GM21723 (cell line): ENCODE results near the gene FAM20C.

Source experiments
- ATAC-seq: cut with Tn5 transposase; IDR thresholded peaks from one replicate; pipeline ENCODE4 v1.9.1; 2021; ENCODE audit warnings: mild to moderate bottlenecking, moderate library complexity; ENCODE audit not compliant: unreplicated experiment

The FAM20C gene

DNA sequence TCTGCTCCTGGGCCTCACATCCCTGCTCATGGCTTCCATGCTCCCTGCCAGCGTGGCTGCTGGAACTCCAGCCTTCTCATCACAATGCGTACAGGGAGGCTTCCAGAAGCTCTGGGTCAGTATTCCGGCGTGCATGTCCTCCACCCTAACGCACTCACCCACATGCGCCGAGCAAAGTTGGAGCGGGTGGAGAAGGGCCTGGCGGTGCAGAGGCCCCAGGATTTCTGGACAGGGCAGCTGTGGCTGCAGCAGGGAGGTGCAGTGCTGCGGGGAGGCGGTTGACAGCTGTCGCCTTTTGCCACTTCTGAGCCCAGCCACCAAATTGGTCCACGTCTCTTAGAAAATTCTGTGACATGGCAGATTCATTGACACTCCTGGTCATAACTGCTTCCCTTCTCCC is 33.6 kb upstream of the FAM20C start:
- ATAC-seq = no peak

DNA sequence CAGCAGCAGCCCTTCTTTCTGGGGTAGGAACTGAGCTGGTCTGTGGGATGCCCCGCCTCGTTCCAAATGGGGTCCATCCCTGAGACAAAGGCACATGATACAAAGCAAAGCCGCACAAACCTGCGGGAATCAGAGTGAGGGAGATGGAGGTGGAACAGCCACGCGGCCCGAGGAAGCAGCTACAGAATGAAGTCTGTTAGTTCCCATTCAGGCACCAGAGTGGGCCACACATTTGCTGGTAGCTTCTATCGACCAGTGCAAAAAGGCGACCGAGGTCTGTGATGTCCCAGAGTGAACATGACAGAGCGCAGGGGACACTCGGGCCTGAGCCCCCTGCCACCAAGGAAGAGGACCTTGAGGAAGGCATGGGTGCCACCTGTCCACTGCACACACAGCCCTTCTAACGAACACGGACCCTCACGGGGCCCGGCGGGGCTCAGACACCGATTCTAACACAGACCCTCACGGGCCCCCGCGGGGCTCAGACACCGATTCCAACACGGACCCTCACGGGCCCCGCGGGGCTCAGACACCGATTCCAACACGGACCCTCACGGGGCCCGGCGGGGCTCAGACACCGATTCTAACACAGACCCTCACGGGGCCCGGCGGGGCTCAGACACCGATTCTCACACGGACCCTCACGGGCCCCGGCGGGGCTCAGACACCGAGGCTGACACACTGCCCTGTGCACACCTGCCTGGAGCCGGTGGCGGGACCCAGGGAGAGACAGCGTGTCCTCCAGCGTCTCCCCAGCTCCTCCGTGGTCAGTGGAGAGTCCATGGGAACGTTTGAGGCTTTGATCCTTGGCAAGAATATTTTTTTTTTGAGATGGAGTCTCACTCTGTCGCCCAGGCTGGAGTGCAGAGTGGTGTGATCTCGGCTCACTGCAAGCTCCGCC is 32.8 kb upstream of the FAM20C start:
- no peak for ATAC-seq

DNA sequence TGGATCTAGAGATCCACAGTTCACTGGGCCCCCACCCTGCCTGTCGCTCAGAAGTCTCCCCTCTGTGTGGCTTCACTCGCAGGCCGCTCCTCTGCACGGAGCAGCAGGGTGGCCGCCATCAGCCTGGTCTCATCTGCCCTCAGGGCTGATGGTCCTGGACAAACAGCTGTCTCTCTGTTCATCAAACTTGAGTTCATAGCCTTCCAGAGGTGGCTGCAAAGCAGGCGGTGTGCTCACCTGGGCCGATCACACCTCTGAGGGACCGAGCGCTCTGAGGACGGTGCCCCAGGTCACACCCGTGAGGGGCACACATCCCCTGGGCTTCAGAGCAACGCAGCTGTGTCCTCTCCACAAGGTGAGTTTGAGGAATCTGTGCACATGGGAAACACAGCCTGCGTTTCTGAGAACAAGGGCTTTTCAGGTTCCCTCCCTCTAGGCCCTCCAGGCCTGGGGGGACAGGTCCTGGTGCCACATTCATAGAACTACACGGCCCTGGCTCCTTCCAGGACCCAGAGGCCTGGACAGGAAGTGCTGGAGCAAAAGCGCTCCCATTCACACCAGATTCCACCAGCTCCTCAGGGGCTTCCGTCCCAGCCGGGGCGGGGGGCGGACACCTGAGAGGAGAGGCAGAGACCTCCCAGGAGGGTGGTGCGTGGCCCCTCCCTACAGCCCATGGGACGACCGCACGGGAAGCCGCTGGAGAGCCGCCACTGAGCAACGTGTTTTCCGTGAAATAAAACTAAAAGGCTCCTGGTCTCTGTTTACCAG is 31.2 kb upstream of the FAM20C start:
- ATAC-seq = no peak

DNA sequence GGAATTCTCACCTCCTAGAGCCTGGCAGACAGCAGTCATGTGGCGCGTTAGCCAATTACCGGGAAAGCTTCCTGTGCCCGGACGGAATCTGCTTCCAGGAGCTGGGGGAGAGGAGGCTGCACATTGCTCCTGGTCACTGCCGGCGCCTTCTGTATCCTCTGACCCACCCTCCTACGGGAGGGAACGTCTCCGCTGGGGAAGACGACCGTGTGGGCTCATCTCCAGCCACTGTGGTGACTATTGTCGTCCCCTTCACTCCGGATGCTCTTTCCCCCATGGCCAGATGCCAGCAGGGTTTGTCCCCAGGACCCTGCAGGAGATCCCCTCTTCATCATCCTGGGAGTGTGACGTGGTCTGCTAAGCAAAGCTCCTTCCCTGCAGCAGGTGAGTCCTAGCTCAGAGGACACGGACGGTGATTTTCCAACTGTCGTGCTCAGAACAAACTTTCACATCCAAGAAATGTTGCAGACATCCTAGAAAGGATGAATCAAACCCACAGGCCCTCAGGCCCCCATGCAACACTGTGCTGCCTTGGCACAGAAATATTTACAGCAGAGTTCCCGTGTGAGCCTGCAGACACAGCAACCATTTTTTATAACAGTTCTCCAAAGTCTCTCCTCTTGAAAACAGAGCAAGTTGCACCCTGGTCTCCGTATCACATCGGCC is 29.6 kb upstream of the FAM20C start:
- ATAC-seq = no peak

DNA sequence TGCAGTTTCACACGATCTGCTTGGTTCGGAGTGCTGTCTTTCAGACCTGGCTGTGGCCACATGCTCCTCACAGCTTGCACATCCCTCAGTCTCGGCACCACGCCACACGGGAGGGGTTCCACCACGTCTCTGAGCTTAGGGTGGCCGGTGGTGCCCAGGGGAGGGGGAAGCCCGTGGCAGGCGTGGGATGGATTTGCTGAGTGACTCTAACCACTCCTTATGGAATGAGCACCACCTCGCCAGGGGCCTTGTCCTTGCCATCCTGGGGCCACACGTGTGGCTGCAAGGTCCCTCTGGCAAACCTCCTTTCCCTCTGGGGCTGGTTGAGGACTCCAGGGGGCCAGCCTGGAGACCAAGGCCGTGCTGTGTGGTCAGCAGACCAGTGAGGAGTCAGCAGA is 29.1 kb upstream of the FAM20C start:
- ATAC-seq = no peak

DNA sequence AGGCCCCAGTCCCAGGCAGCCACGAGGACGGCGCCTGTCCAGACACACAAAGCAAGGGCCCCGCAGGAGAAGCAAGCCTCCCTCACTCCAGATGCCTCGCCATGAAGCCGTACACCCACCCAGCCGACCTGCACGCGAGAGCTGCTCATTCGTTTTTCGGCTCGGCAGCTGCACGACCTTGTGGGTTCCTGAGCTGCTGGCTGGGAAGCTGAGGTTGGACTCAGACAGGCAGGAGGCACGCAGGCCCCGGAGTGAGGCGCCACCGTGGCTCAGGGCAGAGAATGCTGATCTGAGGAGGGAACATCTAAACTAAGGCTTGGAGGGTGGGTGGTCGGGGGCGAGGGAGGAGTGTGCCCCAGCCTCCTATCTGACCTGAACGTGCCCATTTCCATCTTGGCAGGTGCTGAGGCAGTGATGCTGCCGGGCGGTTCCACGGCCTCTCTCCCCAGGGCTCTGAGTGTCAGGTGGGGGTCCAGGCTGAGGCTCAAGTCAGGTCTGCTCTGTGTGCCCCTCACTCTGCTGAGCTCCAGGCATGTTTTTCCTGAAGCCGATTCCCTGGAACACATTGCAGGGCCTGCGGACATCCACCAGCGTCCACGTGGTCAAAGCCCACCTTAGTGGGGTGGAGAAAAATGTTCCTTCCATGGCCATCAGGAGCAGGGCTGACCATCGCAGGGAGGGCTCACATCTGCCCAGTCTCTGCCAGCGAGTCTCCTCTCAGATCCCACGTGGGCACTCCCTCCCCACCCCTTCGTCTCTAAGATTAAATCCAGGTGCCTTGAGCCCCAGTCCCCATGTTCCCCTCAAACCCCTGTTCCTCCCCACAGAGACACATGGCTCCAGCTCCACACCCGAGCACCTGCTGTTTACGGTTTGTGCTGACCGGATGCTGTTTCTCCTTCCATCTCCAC is 28.1 kb upstream of the FAM20C start:
- ATAC-seq = no peak

DNA sequence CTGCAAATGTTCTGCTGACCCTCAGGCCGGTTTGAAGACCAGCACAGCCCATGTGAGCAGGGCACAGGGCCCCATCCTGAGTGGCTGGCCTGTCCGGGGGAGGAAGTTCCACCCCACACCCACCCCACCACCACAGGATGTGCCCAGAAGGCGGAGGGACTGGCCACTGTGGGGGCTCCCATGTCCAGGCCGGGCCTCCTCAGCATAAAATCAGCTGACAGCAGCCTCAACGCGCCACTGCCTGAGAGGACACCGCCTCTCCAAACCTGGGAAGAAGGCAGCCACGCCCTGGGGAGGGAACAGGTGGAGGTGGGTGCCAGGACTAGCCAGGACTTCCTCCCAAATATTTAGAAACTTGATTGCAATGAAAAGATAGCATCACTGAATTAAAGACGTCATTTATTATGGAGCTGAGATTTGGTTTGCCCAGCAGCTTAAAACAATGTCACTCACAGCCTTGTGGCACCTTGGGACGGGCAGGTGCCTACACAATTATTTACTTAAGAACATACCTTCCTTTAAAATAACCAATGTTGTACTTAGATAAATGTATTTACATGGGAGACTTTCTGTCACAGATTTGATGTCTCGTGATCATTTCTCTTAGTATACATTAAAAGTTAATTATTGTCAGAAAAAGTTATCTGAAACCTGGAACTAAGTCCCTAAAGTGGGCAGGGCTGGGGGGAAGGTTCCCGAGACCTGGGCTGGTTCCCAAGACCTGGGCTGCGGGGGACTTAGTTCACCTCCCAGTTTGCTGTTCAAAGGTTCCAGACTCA is 27.3 kb upstream of the FAM20C start:
- ATAC-seq = no peak

DNA sequence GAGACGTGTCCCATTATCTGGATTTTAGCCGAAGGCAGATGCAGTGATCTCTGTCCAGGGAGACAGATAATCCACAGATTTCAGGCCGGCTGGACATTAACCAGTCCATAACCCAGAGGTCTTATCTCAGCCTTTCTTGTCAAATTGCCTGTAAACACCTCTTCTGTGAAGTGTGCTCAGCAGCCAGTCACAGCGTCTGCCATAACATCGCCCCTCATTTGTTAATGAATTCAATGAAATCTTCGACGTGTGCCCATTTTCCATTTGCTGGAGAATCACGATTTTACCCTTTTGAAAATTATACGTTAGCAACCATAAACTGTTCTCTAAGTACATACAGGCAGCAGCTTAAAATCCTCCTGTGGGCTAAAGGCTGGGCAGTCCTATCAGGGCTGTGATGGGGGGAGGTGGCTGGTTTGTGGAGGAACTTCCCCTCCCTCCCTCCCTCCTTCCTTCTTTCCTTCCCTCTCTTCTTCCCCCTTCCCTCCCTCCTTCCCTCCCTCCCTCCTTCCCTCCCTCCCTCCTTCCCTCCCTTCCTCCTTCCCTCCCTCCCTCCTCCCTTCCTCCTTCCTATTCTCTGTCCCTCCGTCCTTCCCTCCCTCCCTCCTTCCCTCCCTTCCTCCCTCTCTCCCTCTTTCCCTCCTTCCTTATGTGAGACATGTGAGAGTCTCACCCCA is 26.6 kb upstream of the FAM20C start:
- ATAC-seq = no peak

DNA sequence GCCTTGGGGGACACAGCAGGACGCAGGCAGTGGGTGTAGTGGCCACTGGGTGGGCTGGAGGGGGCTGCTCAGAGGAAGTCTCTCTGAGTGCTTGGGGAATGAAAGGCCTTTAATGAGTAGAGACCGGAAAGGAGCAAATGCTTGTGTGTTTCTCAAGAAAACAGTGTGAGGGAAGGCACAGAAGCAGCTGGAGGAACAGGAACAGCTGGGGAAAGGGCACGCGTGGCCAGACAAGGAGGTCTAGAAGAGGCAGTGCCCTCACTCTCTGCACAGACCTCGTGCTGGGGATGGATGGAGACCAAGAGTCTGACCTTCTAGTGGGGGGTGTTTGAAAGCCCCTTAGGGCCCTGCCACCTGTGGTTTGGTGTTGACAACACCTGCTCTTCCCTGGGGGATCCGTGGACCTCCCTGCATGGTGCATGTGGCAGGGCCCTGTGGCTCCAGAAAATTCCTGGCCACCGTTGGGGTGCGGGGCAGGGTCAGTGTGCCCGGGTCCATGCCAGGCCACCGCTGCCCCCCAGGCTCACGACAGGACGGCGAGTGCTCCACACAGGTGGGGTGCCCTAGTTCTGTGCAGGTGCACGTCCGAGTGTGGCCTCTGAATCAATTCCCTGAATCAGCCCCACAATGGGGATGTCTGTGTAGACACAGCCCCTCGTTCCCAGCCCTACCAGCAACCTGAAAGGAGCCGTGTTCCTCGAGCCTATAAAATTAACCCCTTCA is 25.9 kb upstream of the FAM20C start:
- no peak for ATAC-seq

DNA sequence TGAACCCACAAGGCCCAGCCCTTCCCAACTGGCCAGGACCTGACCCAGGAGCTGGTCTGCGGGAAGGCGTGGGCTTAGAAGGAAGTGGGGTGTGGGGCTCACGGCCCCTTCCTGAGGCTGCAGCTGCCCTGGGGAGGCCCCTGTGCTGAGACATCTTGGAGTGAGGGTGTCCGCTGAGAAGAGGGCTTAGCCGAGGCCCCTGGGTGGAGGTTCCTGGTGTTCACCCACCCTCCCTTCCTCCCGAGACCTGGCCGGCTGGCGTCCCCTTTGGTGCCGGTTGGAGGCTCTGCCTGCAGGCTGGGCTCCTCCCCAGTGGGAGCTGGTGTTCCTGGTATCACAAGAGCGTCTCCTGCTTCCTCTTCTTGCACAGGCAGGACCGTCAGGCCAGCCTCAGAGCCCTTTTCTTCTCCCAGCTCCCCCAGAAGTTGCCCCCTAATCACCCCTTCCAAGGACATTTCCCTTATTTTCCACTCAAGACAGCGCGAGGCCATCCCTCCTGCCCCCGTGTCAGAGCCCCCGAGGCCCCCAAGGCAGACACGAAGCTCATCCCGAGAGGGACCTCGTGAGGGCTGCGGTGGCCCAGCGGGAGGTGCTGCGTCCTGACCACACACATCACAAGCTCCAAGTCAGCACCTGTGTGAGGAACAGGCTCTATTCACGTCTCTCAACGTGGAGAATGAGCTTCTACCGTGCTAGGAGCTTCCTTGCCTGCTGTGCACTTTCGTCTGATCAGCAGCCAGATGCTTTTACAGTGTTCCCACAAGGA is 25.1 kb upstream of the FAM20C start:
- no peak for ATAC-seq

DNA sequence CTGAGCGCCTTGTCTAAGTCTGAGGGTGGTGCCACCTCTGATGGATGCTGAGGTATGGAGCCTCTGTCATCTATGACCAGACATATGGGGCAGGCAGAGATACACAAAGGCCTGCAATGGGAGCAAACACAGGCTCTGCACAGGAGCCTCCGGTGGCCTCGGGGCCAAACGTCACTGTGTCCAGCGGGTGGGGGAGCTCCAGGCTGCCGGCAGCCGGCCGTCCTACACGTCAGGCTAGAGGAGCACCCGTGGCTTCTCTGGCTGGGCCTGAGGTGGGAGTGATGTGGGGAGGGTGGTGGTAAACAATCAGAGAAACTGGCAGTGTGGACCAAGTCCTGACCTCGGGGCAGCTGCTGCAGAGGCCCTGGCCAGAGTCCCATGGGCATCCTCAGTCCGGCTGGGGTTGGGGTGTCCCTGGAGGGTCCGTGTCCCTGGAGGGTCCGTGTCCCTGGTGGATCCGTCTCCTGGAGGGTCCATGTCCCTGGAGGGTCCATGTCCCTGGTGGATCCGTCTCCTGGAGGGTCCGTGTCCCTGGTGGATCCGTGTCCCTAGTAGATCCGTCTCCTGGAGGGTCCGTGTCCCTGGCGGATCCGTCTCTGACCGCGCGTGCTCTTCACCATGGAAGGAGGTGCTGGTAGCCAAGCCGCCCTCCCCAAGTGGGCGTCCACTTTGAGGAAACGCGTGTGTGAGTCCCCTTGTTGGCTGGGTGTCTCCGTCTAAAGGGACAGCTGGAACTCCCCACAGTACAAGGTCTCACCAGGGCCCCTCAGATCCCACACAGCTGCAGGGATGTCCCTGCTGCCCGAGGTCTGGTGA is 24.2 kb upstream of the FAM20C start:
- no peak for ATAC-seq

DNA sequence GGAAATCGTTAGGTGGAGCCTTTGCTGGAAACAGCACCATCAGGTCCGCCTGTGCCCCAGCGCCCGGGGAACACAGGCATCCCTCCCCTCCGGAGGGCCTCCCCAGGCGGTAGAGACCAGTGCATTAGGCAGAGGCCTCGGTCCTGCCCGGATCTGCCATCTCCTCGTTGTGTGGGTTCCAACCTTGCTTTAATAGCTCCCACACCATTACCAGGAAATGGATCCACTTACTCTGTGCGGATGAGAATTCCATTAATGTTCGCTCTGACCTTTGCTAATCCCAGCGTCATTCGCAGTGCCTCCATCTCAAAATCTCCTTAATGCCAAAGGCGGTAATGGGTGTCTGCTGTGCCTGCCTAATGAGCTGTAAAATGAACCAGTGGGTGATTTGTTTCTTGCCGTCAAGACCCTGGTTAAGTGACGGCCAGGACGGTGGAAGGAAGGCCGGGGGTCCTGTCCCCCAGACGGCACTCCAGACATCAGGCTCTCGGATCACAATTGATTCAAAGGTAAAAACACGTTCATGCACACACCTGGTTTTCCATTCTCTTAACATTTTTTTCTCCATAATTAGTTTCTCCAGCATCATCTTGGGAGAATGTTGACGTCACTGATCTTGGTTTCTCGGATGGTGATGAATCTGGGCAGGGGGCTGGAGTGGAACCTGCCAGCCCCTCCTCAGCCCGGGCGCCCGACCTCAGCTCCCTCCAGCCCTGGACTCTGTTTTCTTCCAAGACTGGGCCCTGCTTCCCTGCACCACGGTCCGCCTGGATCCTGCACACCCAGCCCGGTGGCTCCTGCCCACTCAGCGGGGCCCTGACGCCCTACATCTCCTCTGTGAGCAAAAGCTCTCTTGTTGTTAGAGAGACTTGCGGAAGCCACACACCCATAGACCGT is 22.8 kb upstream of the FAM20C start:
- ATAC-seq = no peak

DNA sequence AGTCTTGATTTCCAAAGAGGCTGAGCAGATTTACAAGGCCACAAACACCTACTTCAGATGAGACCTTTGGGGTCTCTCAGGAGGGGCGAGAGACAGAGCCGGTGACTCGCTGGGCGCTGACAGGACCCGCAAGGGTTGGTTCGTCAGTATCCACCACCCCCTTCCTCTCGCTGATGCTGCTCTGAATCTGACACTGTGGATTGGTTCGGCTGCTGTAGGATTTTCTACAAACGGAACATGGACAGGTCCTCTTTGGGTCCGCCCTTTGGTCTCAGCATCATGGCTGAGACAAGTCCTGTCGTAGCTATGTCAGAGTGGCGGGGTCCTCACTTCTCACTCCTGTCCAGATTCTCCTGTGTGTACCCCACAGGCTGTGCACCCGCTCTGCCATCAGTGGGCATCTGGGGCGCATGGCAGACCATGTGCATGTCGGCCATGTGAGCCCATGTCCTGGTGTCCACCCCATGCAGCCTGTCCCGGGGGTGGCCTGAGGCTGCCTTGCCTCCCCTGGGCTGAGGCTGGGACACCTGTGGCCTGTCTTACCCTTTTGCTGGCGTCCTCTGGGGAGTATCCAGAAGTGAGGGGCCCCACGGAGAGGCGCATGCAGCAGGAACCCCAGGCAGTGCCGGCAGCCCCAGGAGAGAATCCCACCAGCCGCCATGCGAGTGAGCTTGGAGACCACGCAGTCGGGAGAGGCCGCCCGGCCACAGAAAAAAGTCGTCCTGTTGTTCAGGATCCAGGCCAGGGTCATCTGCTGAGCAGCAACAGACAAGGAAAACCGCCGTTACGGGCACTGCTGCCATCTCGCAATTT is 21.6 kb upstream of the FAM20C start:
- no peak for ATAC-seq

DNA sequence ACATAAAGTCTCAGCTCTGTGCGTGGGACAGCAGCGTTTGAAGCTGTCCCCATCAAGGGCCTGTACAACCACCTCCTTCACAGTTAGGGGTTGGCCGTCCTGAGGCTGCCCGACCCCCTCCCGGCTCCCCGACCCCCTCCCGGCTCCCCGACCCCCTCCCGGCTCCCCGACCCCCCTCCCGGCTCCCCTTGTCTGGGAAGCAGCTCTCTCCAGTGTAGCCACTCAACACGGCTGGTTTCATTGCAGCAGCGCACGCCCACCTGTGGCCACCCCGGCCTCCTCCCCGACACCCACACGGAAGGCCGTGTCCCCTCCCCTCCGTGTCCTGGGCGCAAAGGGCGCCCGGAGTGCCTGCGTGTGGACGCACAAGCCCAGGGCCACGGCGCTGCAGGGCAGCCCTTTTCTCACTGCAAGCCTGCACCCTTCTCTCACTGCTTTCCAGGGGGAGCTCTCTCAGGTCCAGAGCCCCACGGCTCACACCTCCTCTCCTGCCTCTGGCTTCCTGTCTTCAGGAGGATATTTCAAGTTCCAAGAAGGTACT is 20.9 kb upstream of the FAM20C start:
- ATAC-seq = no peak

DNA sequence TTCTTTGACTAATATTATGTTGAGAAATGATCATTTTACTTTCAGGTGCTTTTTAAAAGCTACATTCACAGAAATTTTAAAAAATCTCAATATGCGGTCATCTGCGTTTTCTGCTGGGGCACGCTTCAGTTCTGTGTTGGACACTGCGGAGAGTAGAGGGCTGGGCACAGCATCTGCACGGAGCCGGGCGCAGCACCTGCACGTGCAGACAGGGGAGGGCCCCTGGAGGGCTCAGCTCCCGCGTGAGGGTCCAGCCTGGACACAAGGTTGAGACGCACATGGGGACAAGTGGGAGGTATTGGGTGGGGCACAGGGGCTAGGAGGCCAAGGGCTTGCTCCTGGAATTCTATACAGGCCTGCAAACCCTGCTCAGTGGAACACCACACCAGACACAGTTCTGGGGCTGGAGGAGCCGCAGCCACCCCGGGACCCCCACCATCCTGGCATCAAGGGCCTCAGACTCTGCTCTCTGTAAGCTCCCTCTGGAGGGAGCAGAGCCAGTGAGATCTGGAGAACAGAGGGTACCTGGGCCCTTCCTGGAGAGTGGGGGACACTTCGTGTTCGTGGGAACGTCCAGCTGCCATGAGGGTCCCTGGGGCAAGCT is 20.4 kb upstream of the FAM20C start:
- ATAC-seq = no peak
